ENCODE measurements around the gene IL3. TPM values are rescaled to one million over a fixed set of nuclear protein-coding genes. Genes with fewer than 3 reads are reported as not detected.

IL3 gene
- total RNA-seq, 1 donor from 2014 or later: not detected

DNA sequence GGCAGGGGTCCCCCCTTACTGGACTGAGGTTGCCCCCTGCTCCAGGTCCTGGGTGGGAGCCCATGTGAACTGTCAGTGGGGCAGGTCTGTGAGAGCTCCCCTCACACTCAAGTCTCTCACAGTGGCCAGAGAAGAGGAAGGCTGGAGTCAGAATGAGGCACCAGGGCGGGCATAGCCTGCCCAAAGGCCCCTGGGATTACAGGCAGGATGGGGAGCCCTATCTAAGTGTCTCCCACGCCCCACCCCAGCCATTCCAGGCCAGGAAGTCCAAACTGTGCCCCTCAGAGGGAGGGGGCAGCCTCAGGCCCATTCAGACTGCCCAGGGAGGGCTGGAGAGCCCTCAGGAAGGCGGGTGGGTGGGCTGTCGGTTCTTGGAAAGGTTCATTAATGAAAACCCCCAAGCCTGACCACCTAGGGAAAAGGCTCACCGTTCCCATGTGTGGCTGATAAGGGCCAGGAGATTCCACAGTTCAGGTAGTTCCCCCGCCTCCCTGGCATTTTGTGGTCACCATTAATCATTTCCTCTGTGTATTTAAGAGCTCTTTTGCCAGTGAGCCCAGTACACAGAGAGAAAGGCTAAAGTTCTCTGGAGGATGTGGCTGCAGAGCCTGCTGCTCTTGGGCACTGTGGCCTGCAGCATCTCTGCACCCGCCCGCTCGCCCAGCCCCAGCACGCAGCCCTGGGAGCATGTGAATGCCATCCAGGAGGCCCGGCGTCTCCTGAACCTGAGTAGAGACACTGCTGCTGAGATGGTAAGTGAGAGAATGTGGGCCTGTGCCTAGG, 13.0 kb downstream of the IL3 start, which contains the start of gene CSF2:
Gene CSF2 (plus strand): TSS at position 559 of the 783 bp plus-strand sequence. CDS start 35 bp downstream, at position 594.
- peak; percentile 66 for DNase-seq

DNA sequence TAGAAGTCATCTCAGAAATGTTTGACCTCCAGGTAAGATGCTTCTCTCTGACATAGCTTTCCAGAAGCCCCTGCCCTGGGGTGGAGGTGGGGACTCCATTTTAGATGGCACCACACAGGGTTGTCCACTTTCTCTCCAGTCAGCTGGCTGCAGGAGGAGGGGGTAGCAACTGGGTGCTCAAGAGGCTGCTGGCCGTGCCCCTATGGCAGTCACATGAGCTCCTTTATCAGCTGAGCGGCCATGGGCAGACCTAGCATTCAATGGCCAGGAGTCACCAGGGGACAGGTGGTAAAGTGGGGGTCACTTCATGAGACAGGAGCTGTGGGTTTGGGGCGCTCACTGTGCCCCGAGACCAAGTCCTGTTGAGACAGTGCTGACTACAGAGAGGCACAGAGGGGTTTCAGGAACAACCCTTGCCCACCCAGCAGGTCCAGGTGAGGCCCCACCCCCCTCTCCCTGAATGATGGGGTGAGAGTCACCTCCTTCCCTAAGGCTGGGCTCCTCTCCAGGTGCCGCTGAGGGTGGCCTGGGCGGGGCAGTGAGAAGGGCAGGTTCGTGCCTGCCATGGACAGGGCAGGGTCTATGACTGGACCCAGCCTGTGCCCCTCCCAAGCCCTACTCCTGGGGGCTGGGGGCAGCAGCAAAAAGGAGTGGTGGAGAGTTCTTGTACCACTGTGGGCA, 13.8 kb downstream of the IL3 start:
- no peak for DNase-seq

DNA sequence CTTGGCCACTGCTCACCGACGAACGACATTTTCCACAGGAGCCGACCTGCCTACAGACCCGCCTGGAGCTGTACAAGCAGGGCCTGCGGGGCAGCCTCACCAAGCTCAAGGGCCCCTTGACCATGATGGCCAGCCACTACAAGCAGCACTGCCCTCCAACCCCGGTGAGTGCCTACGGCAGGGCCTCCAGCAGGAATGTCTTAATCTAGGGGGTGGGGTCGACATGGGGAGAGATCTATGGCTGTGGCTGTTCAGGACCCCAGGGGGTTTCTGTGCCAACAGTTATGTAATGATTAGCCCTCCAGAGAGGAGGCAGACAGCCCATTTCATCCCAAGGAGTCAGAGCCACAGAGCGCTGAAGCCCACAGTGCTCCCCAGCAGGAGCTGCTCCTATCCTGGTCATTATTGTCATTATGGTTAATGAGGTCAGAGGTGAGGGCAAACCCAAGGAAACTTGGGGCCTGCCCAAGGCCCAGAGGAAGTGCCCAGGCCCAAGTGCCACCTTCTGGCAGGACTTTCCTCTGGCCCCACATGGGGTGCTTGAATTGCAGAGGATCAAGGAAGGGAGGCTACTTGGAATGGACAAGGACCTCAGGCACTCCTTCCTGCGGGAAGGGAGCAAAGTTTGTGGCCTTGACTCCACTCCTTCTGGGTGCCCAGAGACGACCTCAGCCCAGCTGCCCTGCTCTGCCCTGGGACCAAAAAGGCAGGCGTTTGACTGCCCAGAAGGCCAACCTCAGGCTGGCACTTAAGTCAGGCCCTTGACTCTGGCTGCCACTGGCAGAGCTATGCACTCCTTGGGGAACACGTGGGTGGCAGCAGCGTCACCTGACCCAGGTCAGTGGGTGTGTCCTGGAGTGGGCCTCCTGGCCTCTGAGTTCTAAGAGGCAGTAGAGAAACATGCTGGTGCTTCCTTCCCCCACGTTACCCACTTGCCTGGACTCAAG, 14.6 kb downstream of the IL3 start:
- no peak for DNase-seq

DNA sequence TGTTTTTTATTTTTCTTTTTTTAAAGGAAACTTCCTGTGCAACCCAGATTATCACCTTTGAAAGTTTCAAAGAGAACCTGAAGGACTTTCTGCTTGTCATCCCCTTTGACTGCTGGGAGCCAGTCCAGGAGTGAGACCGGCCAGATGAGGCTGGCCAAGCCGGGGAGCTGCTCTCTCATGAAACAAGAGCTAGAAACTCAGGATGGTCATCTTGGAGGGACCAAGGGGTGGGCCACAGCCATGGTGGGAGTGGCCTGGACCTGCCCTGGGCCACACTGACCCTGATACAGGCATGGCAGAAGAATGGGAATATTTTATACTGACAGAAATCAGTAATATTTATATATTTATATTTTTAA, 15.2 kb downstream of the IL3 start:
- DNase-seq: no peak

DNA sequence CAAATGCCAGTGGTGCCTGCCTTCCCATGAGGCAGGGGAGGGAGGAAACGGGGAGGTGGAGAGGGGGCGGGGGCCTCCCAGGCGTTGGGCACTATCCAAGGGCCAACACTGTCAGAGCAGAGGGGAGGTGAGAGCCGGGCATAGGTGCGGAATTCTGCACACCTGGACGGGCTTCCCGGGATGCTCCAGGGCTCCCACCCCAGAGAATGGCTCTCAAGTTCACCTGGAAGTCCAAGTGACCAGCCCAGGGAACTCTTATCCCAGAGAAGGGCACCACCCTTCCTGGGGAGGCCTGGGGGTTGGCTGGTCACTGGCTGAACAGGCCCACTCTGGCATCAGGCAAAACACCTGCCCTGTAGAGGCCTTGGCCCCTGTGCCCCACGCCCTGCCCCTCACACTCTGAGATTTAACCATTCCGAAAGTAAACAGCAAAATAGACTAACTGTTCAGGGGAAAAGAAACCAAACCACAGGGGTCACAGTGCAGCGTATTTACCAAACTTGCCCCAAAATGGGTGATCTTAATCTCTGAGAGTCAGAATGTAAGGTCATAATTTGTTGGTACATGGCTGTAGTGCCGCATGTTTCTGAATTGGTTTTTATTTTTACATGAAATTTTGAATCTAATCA, 15.9 kb downstream of the IL3 start:
- DNase-seq: no peak

DNA sequence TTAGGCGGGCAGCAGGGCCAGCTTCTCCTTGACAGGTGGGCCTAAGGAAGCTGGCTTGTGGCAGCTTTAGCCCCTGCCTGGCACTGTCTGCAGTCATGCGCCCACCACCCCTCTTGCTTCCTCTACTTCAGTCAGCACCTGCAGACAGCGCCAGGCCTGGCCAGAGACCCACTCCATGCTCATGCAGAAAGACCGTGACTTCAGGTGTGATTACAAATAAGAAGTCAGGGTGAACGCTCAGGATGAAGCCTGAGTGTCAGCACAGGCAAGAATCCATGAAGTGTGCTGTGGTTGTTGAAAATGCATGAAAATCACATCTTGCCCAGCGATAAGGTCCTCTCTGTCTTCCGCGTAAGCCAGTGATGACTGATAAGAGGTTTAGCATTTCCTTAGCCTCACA, 16.5 kb downstream of the IL3 start:
- DNase-seq: no peak

DNA sequence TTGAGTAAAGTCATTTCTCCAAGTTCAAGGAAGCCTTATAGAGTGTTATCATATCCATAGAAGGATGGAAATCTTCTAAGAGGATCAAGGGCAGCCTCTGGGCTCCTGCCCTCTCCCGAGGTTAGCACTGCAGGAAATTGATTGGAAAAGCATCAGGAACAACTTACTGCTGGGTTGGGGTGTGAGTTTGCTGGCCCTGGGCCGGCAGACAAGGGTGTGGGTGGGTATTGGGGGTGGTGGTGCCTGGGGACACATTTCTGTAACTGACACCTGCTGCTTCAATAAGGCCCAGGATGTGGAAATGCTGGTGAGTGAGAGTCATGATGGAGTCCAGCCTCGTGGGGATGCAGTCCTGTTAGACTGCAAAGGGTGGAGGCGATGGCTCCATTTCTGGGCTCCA, 18.6 kb downstream of the IL3 start:
- DNase-seq: no peak

DNA sequence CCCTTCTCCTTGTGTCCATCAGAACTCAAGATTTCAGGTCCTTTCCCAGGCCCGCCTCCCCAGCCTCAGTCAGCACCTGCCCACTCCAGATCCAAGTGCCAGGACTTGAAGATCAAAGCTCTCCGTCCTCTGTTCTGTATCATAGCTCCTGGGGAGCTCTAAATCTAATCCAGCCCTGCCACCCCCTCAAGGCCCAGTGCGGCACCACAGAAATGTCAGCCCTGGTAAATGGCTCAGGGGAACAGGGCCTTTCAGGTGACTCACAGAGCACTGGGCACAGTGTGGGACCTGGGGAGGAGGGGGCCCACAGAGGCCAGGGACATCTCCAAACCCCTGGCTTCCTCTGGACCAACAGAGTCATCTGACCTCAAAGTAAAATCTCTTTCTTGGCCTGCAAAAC, 19.2 kb downstream of the IL3 start:
- no peak for DNase-seq

DNA sequence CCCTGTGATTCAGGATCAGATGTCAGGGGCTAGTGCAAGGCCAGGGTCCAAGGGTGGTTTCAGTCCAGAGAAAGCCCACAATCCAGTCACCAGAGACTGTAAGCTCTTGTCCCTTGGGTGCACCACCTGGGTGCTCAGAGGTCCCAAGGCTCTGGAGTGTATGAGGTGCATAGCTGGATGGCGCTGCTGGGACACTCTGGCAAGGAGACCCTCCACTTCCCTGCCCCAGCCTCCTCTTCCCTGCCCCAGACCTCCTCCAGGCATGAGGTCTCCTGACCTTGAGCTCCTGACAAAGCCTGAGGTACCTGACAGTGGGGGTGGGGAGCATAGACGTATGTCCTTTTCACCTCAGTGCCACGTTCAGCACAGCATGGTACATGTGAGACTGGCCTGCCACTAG, 20.1 kb downstream of the IL3 start:
- DNase-seq: no peak

DNA sequence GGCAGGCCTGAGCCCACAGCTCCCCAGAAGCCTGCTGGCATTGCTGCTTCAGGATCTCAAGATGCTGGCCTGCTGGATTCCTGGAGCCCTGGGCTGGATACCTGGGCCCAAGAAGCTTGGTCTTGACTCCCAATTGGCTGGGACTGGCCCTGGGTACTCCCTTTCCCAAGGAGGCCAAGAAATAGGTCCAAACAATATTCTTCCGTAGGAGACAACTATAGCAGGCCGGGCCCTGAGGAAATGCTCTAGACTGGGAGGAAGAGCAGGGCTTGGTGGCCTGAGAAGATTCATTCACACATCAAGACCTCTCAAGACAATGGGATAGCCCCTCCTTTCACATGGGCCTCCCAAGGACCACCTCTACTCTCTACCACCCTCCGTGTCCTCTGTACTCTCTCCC, 21.0 kb downstream of the IL3 start:
- no peak for DNase-seq

DNA sequence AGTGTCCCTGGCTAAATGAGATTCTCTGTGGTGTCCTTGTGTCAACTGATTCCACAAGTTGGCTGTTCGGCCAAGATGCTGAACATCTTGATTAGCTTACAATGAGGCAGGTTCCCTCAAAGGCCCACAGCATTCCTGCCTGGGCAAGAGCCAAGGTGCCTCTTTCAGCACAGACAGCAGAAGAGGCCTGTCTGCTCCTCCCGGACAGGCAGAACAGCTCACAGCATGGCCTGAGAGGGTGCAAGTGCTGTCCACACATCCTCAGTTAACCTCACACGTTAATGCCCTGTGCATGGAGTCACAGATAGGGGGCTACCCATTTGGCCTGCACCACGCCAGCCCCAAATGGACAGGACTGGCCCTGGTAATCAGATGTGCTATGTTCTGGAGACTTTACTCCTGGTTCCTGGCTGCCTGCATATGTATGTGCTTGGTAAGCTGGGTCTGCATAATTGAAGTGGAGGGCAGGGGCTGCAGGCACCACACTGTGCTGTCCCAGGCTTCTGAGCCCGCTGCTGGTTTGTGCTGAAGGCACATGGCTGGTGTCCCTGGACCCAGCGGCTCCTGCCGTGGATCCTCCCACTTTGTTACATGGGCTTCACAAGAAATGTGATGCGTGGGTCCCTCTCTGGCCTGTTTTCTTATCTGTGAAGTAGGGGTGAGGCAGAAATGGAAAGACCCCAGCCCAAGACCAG, 22.0 kb downstream of the IL3 start:
- DNase-seq: no peak

DNA sequence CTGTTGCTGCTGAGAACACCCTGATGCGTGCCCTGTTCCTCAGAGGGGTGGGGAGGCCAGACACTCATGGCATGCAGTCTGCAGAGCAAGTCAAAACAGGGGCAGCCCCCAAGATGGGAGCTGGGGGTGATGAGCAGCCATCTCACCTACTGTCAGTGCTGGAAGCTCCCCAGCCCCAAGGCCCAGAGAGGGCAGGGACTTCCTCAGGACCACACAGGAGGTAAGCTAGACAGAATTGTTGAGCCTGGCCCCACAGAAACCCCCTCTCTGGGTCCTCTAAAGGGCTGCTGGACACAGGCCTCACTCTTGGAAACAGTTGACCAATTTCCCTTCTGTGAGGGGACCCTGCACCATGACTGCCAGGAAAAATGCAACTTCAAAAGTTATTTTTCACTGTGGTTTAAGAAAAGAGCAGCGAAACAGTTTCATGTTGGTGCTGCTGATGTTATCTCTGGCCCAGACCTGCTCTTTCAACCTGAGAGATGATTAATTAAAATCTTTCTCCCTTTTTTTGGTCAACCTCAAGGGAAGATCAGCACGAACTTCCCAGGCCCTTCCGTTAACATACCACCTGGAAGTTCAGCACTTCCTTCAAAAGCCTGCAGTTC, 22.7 kb downstream of the IL3 start:
- no peak for DNase-seq

DNA sequence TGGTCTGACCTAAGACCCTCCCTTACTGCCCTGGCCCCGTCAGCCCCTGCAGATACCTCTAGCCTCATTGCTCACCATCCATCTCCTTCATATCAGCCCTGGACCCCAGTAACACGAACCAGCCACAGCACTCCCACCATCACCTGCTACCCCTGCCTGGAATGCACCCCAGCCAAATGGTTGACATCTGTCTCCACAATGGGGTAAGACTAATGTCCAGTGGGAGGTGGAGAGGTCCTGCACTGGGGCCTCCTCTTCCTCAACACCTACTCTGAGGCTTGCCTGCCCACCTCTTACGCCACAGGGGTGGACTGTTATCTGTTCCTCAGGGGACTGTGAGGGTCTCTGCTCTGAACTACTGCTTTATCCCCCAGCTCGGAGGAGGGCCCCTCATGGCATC, 25.2 kb downstream of the IL3 start:
- no peak for DNase-seq

DNA sequence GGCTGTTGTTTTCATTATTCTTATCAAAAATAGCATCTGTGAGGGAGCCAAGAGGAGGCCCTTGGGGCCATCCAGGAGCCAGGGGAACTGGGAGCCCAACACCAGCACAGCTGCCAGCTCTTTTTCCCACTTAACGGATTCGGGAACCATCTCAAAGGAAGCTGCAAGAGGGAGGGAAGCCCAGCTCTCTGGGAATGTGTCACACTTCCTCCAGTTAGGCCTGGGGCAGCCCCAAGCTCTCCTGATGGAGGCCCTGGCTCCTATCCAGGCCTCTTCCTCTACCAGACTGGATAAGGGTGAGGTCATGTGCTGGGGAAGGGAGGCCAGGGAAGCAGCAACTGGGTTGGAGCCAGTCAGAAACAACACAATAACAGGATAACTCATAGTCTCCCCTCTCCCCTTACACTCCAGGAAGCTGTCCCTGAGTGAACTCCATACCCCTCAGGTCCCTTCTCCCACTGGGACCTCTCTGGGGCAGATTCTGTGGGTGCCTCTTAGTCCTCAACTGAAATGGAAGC, 25.9 kb downstream of the IL3 start:
- peak; percentile 99 for DNase-seq

DNA sequence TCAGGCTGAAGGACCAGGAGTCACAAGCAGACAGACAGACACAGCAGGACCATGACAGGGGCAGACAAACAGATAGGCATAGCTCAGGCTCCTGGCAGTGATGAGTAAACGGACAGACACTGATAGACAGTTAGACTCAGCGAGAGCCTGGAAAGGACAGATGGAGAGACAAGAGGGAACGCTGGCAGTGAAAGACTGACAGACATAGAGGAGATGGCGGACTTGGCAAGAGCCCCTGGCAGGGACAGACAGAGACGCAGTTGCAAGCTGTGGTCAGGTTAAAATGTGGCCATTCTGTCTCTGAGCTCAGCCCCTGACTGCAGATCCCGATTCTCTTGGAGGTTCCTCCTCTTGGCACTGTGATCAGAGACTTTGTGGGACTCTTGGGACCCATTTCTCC, 26.7 kb downstream of the IL3 start:
- DNase-seq: no peak

DNA sequence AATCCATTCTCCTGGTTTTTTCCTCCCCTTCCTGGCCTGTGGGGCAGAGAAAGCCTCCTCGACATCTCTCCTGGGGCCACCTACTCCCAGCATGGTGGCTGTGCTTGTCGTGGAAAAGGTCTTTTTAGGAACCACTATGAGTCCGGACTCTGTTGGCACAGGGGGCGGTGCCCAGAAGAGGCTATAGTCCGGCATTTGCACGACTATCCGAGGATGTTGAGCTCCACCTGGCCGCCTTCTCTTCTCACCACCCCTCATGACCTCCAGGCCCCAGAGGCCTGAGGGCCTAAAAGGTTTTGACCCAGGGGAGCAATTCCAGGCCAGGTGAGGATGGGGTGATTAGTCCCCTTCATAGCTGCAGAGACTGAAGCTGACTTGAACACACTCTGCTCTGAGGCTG, 27.2 kb downstream of the IL3 start:
- no peak for DNase-seq

DNA sequence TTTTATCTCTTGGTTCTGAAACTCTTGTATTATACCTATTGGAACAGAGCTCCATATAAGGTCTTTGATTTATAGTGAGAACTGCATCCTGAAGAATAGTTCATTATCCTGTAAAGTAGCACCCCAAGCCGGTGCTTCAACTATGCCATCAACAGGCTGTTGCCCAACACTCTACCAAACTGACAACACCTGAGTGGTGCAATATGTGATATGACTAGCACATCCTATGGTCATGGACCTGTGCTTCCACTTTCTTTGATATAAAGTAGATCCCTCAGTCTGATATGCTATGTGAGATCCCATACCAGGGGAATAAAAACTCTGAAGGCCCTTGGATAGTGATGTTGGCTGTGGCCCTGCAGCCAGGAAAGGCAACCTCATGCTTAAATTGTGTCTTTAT, 28.9 kb downstream of the IL3 start:
- DNase-seq: no peak

DNA sequence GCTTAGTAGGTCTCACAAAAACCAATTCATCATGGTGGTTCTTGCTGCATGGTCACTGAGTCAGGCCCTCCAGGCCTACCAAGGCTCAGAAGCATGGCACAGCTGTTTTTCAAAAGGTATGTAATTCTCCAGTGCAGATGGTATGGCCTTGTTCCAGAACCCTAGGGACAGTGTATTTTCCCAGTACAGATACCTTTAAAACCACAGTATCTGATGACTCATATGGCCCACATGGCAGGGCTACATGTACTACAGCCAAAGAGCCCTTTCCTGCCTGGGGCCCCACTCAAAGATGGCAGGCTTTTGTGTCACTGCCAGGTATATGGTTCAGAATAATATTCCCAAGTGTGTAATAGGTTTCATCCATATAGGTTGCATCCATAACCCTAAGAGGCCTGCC, 29.7 kb downstream of the IL3 start:
- peak; percentile 58 for DNase-seq

DNA sequence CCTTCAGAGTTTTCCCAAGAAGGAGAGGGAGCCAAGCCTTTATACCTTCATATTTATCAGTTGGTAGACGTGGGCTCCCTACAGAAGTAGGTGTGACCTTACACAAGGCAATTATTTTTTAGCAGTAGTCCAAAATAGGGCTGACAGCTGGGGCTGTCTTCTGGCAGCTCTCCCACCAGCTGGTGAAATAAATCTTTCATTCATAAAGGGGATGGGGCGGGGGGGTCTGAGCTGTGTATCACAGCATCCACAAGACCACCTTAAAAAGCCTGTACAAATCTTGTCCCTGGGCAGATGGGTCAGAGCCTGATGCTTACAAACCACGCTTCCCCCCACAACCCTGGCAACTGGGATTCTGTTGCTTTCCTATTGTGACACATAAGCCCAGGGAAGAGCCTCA, 32.8 kb downstream of the IL3 start:
- no peak for DNase-seq

DNA sequence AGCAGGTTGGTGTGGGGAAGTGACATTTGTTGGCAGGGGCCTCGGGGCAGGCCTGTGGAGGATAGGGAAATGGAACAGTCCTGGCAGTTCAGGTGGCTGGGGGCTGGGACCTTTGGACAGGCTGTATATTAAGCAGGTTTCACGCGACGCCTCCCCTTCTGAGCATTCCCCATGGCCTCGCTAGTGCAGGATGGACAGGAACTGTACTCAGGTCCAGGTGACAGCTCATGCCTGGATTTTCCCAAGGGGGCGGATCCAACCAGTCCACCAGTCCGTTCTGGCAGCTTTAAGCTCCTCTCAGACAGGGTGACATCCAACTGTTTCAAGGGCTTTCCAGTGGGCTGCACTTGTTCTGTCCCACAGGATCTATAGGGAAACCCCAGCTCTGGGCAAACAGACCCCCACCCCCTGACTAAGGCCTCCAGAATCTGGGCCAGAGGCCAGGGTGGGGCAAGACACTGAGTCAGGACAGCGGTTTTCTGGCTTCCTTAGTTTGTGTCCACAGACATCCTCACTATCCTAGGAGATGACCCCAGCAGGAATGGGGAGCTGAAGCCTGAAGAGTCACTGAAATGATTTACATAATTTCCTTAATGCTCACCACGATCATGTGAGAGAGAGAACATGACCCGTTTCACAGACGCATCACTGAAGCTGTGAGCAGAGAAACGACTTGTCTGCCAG, 34.1 kb downstream of the IL3 start:
- peak; percentile 63 for DNase-seq

DNA sequence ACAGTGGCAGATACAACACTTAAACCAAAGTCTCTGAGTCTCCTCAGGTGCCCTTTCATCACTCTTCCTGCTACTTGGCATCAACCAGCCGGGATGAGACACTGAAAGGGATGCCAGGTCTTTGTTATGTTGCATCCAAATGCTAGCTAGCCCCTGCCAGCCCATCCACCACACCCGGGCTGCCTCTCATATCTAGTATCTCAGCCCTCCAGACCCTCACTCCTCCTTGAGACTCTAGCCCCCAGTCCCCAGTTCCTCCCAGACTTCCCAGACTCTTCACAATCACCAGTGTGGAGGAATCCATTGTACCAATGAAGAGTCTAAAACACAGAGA, 34.6 kb downstream of the IL3 start:
- DNase-seq: no peak
